ENCODE results near the gene KIF6.

DNA sequence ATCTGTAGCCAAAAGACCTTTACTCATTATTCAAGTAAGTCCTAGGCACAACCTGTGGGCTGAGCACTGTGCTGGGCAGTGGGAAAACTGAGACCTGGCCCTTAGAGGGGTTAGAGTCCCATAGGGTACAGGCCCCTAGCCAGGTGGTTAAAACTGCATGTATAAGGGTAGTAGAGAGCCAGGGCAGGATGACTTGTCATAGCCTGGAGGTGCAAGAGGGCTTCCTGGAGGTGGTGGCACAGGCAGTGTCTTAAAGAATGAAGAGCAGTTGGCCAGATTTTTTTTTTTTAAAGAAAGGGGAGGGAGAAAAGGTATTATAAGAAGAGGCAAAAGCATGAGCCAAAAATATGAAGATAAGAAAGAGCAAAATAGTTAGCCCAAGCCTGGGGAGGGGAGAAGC is 226.2 kb downstream of the KIF6 start:
- TF ChIP-seq EZH2 (IDR thresholded peaks at IDR 0.05) (no peak), POLR2AphosphoS5 (IDR thresholded peaks at IDR 0.05; ENCODE audit: borderline replicate concordance, low read depth, low read length) (no peak), FOXP2 (optimal IDR thresholded peaks at IDR 0.05; ENCODE audit: control extremely low read depth, extremely low read length, insufficient read depth) (no peak)
